NOMO-1 treated with dmso at 0.1 percent for 144 hours (cell line): ENCODE results near the gene LRRC71.

ENCODE experiments used
- DNase-seq: peaks from one replicate; lab custom pipeline; 2025; ENCODE audit not compliant: unreplicated experiment; lab: John Stamatoyannopoulos, UW

Gene LRRC71

GRCh38 chr1:156920233-156921052 is at the start of gene LRRC71:
Gene LRRC71, plus strand, starts transcription at chr1:156920632. Its CDS starts 172 bp downstream, at chr1:156920804.
- DNase-seq: peak; percentile 65

GRCh38 chr1:156873659-156874058 is 46.8 kb upstream of the LRRC71 start:
- no peak for DNase-seq

- DNase-seq: no peak
These were observed 46.3 kb upstream of the LRRC71 start for GRCh38 chr1:156874142-156874541.

GRCh38 chr1:156874572-156875340 is 45.7 kb upstream of the LRRC71 start:
- DNase-seq: no peak

- DNase-seq: no peak
These were observed 45.2 kb upstream of the LRRC71 start for GRCh38 chr1:156875341-156875615.

- DNase-seq: no peak
These were observed 44.2 kb upstream of the LRRC71 start for GRCh38 chr1:156876281-156876680.

GRCh38 chr1:156877433-156878170 is 42.8 kb upstream of the LRRC71 start:
- DNase-seq: no peak

GRCh38 chr1:156879876-156880275 is 40.6 kb upstream of the LRRC71 start:
- DNase-seq: no peak

GRCh38 chr1:156880473-156880872 is 40.0 kb upstream of the LRRC71 start:
- no peak for DNase-seq

- DNase-seq: no peak
These were observed 39.3 kb upstream of the LRRC71 start for GRCh38 chr1:156881101-156881500.

GRCh38 chr1:156881663-156882062 is 38.8 kb upstream of the LRRC71 start:
- DNase-seq: no peak

- DNase-seq: no peak
These were observed 37.9 kb upstream of the LRRC71 start for GRCh38 chr1:156882543-156882942.

GRCh38 chr1:156883919-156884318 is 36.5 kb upstream of the LRRC71 start:
- DNase-seq: no peak

- no peak for DNase-seq
These were observed 35.8 kb upstream of the LRRC71 start for GRCh38 chr1:156884560-156885184.

- DNase-seq: no peak
These were observed 35.1 kb upstream of the LRRC71 start for GRCh38 chr1:156885314-156885713.

- DNase-seq: no peak
These were observed 34.5 kb upstream of the LRRC71 start for GRCh38 chr1:156885880-156886355.

GRCh38 chr1:156886583-156887281 is 33.7 kb upstream of the LRRC71 start:
- no peak for DNase-seq

GRCh38 chr1:156887317-156887716 is 33.1 kb upstream of the LRRC71 start:
- DNase-seq: no peak

GRCh38 chr1:156887734-156888133 is 32.7 kb upstream of the LRRC71 start:
- no peak for DNase-seq

- peak; percentile 38 for DNase-seq
These were observed 30.4 kb upstream of the LRRC71 start for GRCh38 chr1:156889802-156890580.
